ENCODE measurements around the gene AARS2. TPM values are rescaled to one million over a fixed set of nuclear protein-coding genes. Genes with fewer than 3 reads are reported as not detected.

Gene AARS2
- total and polyA plus RNA-seq, 10 of the 15 experiments (the other 5 are each of a cell fraction or from before 2014, with no cell fraction given) = 0.71 to 18.3 (median 12.7) TPM

GRCh38 chr6:44286747-44287146 lies 26.4 kb downstream of the AARS2 start:
- FAIRE-seq (no peak), ATAC-seq (no peak)
- no TSS peak for BruUV-seq (replicated peaks)
- TF ChIP-seq POLR2AphosphoS2 (IDR thresholded peaks at IDR 0.05; ENCODE audit: low read depth, low read length) (no peak), IKZF2 (IDR thresholded peaks at IDR 0.05) (no peak), PKNOX1 (IDR thresholded peaks at IDR 0.05) (no peak), BHLHE40 (IDR thresholded peaks at IDR 0.05; ENCODE audit: borderline replicate concordance in 1 of 2, low read depth in 2 of 2, low read length in 1 of 2) (no peak), USF1 (IDR thresholded peaks at IDR 0.05; ENCODE audit: borderline replicate concordance, extremely low read length, insufficient read depth, low read depth, low read length) (no peak), BRCA1 (IDR thresholded peaks at IDR 0.05; ENCODE audit: low read depth, low read length) (no peak), PML (IDR thresholded peaks at IDR 0.05; ENCODE audit: low read length) (no peak), MYC (IDR thresholded peaks at IDR 0.05; ENCODE audit: insufficient read depth, insufficient read length, insufficient replicate concordance, low read length, severe bottlenecking) (no peak), EZH2 (IDR thresholded peaks at IDR 0.05; ENCODE audit: borderline replicate concordance, control insufficient read depth, low read depth, low read length) (no peak), ZSCAN29 (IDR thresholded peaks at IDR 0.05) (no peak), EGR1 (IDR thresholded peaks at IDR 0.05; ENCODE audit: borderline replicate concordance in 1 of 2, low read depth in 2 of 2, low read length in 2 of 2) (no peak), SIX5 (IDR thresholded peaks at IDR 0.05; ENCODE audit: low read depth, low read length, severe bottlenecking) (no peak), CHD2 (IDR thresholded peaks at IDR 0.05; ENCODE audit: borderline replicate concordance, low read depth, low read length) (no peak), STAT3 (IDR thresholded peaks at IDR 0.05; ENCODE audit: low read depth, low read length) (no peak), CREM (IDR thresholded peaks at IDR 0.05; ENCODE audit: low read depth) (no peak), SMC3 (IDR thresholded peaks at IDR 0.05; ENCODE audit: borderline replicate concordance, low read length) (no peak), MAX (IDR thresholded peaks at IDR 0.05; ENCODE audit: low read depth, low read length) (no peak)
- TF ChIP-seq, protein P1, sequence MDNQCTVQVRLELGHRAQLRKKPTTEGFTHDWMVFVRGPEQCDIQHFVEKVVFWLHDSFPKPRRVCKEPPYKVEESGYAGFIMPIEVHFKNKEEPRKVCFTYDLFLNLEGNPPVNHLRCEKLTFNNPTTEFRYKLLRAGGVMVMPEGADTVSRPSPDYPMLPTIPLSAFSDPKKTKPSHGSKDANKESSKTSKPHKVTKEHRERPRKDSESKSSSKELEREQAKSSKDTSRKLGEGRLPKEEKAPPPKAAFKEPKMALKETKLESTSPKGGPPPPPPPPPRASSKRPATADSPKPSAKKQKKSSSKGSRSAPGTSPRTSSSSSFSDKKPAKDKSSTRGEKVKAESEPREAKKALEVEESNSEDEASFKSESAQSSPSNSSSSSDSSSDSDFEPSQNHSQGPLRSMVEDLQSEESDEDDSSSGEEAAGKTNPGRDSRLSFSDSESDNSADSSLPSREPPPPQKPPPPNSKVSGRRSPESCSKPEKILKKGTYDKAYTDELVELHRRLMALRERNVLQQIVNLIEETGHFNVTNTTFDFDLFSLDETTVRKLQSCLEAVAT (IDR thresholded peaks at IDR 0.05) = no peak

More at GRCh38 chr6:44286747-44287146, 26.4 kb downstream of the AARS2 start:
- no peak overlapping the region for H3K4me2 ChIP-seq (ENCODE audit: control insufficient read depth, insufficient read depth)
- H3K9me3 ChIP-seq (replicated peaks; ENCODE audit: control insufficient read depth, insufficient read depth, low read length) = no peaks in the 10 kb centered on the region
- H3K4me1 ChIP-seq (ENCODE audit: control insufficient read depth, insufficient read depth, low read length) = no peaks in the 10 kb centered on the region
- H3K4me3 ChIP-seq = no peak overlapping the region
- H3K36me3 ChIP-seq (ENCODE audit: control insufficient read depth in 2 of 2, insufficient read depth in 2 of 2, low read length in 1 of 2) = no peaks in the 10 kb centered on the region
- no peak for DNase-seq (ENCODE audit: low read depth, low spot score)
- 9% methylated on average over 2 of the region's 2 CpGs for WGBS (ENCODE audit: insufficient coverage, insufficient replicate concordance, low lambda C conversion rate, missing lambda C conversion rate)
- intact Hi-C loops (cut with micrococcal nuclease; ENCODE audit: unreplicated experiment) = no loop called here
- H4K20me1 ChIP-seq (ENCODE audit: control insufficient read depth, insufficient read depth) = no peaks in the 10 kb centered on the region
- H3K27ac ChIP-seq (ENCODE audit: control insufficient read depth, insufficient read depth) = no peak overlapping the region
- ChIA-PET POLR2A (no interaction called here), SMC1A (ENCODE audit: uncharacterized antibody, unreplicated experiment) (no interaction called here), CTCF (interaction anchor here (4.2 kb wide), 1 partner anchor 18 kb away, joined by 22 read pairs; no protein-coding TSS in a partner anchor), RAD21 (ENCODE audit: unreplicated experiment) (no interaction called here)
- no peak overlapping the region for H3K9ac ChIP-seq (ENCODE audit: control insufficient read depth, insufficient read depth, low read length)
- H3K79me2 ChIP-seq (ENCODE audit: control insufficient read depth, insufficient read depth, low read length) = no peaks in the 10 kb centered on the region
- no peak overlapping the region for H2AFZ ChIP-seq (ENCODE audit: control insufficient read depth, low read depth, low read length)
- H3K27me3 ChIP-seq (replicated peaks in 1 of 2; ENCODE audit: control insufficient read depth in 2 of 2, insufficient read depth in 2 of 2, low read length in 1 of 2) = peaks cover 0 to 3% of the 10 kb centered on the region in 2 experiments; a peak in 2 of 4 replicates
- in situ Hi-C loops (cut with MboI) = no loop called here
